K562 (cell line): Measurements from ENCODE around the gene CCND3.

Experiments used
- CTCF ChIP-seq, 3 experiments: IDR thresholded peaks in 2 of 3; conservative IDR thresholded peaks in 1 of 3; 2 replicates each; pipeline ENCODE4 v1.5.1; 2011 to 2012; ENCODE audit warnings: low read length in 3 of 3, mild to moderate bottlenecking in 3 of 3, control low read depth in 2 of 3, improper control_type of control experiment in 1 of 3, inconsistent platforms in 1 of 3, low read depth in 1 of 3, mixed read lengths in 1 of 3, moderate library complexity in 1 of 3; ENCODE audit not compliant: insufficient read depth in 2 of 3
- ERF ChIP-seq: fragments of 450-650 bp; formaldehyde crosslinking; IDR thresholded peaks from 2 replicates; pipeline ENCODE4 v1.4.0; 2020; ENCODE audit warnings: mild to moderate bottlenecking, mixed read lengths
- KDM5B ChIP-seq: fragments of 200-600 bp; sonication (generic); IDR thresholded peaks from 2 replicates; pipeline ENCODE4 v1.6.1; 2012; ENCODE audit warnings: low read depth, mild to moderate bottlenecking, moderate library complexity, low read length, control low read depth, inconsistent platforms; ENCODE audit not compliant: insufficient replicate concordance
- SIN3A ChIP-seq, 2 experiments: fragments of 150-350 bp in 1 of 2; IDR thresholded peaks; 2 replicates each; pipeline ENCODE4 v1.6.1; 2011 to 2016; ENCODE audit warnings: borderline replicate concordance in 2 of 2, low read depth in 2 of 2, low read length in 2 of 2, mild to moderate bottlenecking in 2 of 2, moderate library complexity in 2 of 2; ENCODE audit not compliant: control insufficient read depth in 1 of 2
- SRF ChIP-seq, 2 experiments: fragments of 250-450, 450-650 bp in 1 of 2; sonication (Bioruptor Pico) in 1 of 2; sonication (generic) in 1 of 2; formaldehyde crosslinking; IDR thresholded peaks; 2 replicates each; pipeline versions ENCODE4 v1.5.0 to v1.5.1; 2020 to 2022; ENCODE audit warnings: mild to moderate bottlenecking in 1 of 2, missing genetic modification reagents in 1 of 2

DNA sequence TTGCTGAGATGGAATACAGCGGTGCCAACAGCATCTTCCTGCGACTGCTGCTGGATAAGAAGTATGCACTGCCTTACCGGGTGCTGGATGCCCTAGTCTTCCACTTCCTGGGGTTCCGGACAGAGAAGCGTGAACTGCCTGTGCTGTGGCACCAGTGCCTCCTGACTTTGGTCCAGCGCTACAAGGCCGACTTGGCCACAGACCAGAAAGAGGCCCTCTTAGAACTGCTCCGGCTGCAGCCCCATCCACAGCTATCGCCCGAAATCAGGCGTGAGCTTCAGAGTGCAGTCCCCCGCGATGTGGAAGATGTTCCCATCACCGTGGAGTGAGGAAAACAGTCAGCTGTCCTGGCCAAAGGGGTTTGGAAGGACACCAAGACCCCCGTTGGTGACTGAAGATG lies 9.2 kb downstream of the CCND3 start:
- no peak for TF ChIP-seq KDM5B
- no peak for TF ChIP-seq CTCF (IDR thresholded peaks at IDR 0.05 in 2 of 3, conservative IDR thresholded peaks at IDR 0.05 in 1 of 3; ENCODE audit: insufficient read depth in 2 of 3, low read depth in 1 of 3, low read length in 3 of 3)
- no peak for TF ChIP-seq SIN3A (IDR thresholded peaks at IDR 0.05; ENCODE audit: borderline replicate concordance in 2 of 2, control insufficient read depth in 1 of 2, low read depth in 2 of 2, low read length in 2 of 2)
- TF ChIP-seq ERF (CRISPR knock-in tag): no peak
- no peak for TF ChIP-seq SRF (CRISPR knock-in tag; IDR thresholded peaks at IDR 0.05)
